Lower lobe of right lung (tissue), 2 donors: ENCODE results near the gene TNFAIP8L3. TPM values are rescaled to one million over a fixed set of nuclear protein-coding genes. Genes with fewer than 3 reads are reported as not detected.

Source experiments
- ATAC-seq, 2 donors: fragments of 200-7000 bp; cut with Tn5 transposase; one replicate each; pipeline ENCODE4 v1.9.1; 2020 to 2022; ENCODE audit warnings: mild to moderate bottlenecking in 2 of 2, moderate library complexity in 2 of 2
- DNase-seq: peaks from one replicate; pipeline ENCODE4 v3.0.0-alpha.2; 2020
- H3K27ac ChIP-seq: fragments of 200-600 bp; one replicate; pipeline ENCODE4 v1.8.0; 2022
- H3K27me3 ChIP-seq: fragments of 200-600 bp; one replicate; pipeline ENCODE4 v1.8.0; 2022; ENCODE audit warnings: low read depth
- H3K36me3 ChIP-seq: fragments of 200-600 bp; one replicate; pipeline ENCODE4 v1.8.0; 2022; ENCODE audit warnings: mild to moderate bottlenecking
- H3K4me1 ChIP-seq: fragments of 200-600 bp; one replicate; pipeline ENCODE4 v1.8.0; 2022
- H3K4me3 ChIP-seq: fragments of 200-600 bp; one replicate; pipeline ENCODE4 v1.8.0; 2022; ENCODE audit warnings: mild to moderate bottlenecking
- H3K9me3 ChIP-seq: fragments of 200-600 bp; one replicate; pipeline ENCODE4 v1.8.0; 2022
- intact Hi-C: fragments of 100-400 bp; cut with DNase I; formaldehyde crosslinking; loops from one replicate; pipeline ENCODE4 v1.11.0; 2022
- total RNA-seq: library from RNA; stranded (reverse); fragmentation: NEBNext Ultra II Directional; extraction: Animal tissue kit (Norgen Biotek cat#: 25700); gene quantifications from one replicate; pipeline ENCODE4 v1.2.1, GENCODE V29; 2021
- TF ChIP-seq, protein P1 (sequence below): fragments of 200-600 bp; IDR thresholded peaks from one replicate; pipeline ENCODE4 v1.8.0; 2022; ENCODE audit warnings: antibody characterized with exemption, mild to moderate bottlenecking
- donor health status: DM: no; HTN: yes; CAD: no; lungs with severe emphysema.

TNFAIP8L3 gene
- total RNA-seq, 1 donor from 2014 or later, result 10.4 TPM

DNA sequence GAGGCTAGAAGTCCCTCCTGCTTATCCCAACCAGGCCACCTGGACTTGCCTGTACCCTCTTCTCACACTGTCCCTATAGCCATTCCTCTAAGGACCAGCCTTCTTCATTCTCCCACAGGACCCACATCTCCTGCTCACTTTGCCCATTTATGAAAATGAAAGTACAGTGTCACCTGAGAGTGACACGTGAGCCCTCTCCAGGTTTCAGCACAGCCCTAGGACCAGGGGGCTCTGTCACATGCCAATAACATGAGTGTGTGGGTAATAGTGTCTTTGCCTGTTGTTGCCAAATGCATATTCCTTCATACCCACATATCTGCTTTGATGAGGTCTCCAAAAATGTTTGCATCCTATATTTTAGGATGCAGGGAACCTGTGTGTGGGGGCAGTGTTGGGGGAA lies 42.3 kb upstream of the TNFAIP8L3 start:
- ATAC-seq (no peak), DNase-seq (no peak)
- intact Hi-C loops, result no loop called here
- H3K27ac ChIP-seq, result no peak overlapping the region
- no peaks in the 10 kb centered on the region for H3K36me3 ChIP-seq
- peaks cover 4% of the 10 kb centered on the region for H3K9me3 ChIP-seq
- H3K4me3 ChIP-seq, result no peak overlapping the region
- no peaks in the 10 kb centered on the region for H3K27me3 ChIP-seq
- TF ChIP-seq, protein P1, sequence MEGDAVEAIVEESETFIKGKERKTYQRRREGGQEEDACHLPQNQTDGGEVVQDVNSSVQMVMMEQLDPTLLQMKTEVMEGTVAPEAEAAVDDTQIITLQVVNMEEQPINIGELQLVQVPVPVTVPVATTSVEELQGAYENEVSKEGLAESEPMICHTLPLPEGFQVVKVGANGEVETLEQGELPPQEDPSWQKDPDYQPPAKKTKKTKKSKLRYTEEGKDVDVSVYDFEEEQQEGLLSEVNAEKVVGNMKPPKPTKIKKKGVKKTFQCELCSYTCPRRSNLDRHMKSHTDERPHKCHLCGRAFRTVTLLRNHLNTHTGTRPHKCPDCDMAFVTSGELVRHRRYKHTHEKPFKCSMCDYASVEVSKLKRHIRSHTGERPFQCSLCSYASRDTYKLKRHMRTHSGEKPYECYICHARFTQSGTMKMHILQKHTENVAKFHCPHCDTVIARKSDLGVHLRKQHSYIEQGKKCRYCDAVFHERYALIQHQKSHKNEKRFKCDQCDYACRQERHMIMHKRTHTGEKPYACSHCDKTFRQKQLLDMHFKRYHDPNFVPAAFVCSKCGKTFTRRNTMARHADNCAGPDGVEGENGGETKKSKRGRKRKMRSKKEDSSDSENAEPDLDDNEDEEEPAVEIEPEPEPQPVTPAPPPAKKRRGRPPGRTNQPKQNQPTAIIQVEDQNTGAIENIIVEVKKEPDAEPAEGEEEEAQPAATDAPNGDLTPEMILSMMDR, result no peak
- no peaks in the 10 kb centered on the region for H3K4me1 ChIP-seq

DNA sequence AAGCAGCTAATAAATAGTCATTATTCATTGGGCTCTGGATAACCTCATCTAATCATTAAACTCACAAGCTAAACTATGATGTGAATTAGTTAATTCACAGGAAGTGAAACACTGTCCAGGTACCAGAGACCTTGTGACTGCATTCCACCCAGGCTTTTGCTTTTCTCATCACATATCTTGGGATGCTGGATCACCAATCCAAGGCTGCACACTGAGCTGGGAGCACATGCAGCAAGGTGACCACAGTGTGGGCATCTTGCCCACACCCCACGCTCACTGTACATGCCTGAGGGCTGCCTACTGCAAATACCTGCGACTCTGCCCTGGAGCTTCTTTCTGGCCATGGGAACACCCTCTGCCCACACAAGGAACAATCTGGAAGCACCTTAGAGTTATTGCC lies 40.6 kb upstream of the TNFAIP8L3 start:
- no peak overlapping the region for H3K27ac ChIP-seq
- H3K4me1 ChIP-seq, result no peaks in the 10 kb centered on the region
- peaks cover 1% of the 10 kb centered on the region for H3K9me3 ChIP-seq
- intact Hi-C loops, result no loop called here
- no peaks in the 10 kb centered on the region for H3K27me3 ChIP-seq
- H3K36me3 ChIP-seq, result no peaks in the 10 kb centered on the region
- TF ChIP-seq, protein P1, result no peak
- DNase-seq, result no peak
- ATAC-seq, result no peak
- H3K4me3 ChIP-seq, result no peak overlapping the region

DNA sequence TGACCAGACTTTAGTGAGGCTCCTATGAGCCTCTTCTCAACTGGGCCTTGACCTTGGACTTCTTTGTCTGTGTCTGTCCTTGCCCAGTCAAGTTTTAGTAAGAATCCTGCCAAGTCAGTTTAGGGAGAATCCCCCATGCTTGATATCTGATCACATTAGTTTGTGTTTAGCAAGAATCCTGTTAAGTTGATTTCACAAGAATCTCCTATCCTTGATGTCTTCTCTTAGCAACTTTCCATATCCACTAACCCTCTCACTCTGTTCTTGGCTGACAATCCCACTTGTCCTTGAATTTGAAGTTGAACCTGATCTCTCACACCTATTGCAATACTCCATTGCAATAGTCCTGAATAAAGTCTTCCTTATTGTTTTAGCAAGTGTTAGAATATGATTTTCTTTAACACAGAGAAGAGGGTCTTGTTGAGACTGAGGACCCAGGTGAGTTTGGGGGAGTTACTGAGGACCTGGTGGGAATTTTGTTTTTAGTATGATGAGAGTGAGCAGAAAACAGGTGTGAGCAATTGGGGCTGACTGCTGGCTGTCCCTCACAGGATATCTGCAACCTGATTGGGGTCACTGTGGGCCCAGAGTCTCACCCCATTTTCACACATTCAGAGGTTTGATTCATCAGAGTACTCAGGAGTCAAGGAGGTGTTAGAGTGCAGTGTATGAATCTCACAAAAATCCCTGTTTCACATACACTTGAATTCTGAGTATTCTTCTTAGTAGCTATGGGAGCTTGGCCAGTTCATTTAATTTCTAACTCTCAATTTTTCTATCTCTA lies 39.9 kb upstream of the TNFAIP8L3 start:
- ATAC-seq, result no peak
- H3K9me3 ChIP-seq, result no peaks in the 10 kb centered on the region
- H3K36me3 ChIP-seq, result no peaks in the 10 kb centered on the region
- H3K4me1 ChIP-seq, result no peaks in the 10 kb centered on the region
- TF ChIP-seq, protein P1, result no peak
- no peak overlapping the region for H3K4me3 ChIP-seq
- H3K27me3 ChIP-seq, result no peaks in the 10 kb centered on the region
- intact Hi-C loops, result no loop called here
- DNase-seq, result no peak
- H3K27ac ChIP-seq, result no peak overlapping the region

DNA sequence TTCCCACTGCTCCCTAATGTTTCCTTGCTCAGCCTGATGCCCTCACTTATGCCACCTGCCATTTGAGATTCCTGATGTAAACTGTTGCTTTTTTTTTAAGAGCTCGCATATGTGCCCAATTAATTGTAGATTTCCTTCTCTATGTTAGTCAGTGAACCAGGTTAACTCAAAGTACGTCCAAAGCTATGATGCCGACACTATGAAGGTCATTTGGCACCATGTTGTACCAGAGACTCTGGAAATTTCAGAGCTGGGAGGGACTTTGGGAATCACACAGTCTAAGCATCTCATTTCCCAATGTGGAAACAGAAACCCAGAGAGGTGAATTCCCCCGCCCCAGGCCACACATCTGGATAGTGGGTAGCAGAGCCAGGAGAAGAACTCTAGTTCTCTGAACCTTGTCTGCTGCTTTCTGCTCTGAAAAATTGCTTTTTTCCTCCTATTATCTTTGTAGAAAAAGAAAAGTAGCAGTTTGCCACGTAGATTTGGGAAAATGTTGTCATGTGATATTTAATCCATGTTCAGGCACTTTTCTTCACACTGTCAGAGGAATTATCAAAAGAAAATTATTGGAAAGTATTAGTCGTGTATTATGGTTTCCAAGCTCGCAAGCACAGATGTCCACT lies 38.5 kb upstream of the TNFAIP8L3 start:
- no peaks in the 10 kb centered on the region for H3K27me3 ChIP-seq
- no peaks in the 10 kb centered on the region for H3K36me3 ChIP-seq
- TF ChIP-seq, protein P1, result no peak
- DNase-seq (no peak), ATAC-seq (no peak)
- H3K4me1 ChIP-seq, result no peaks in the 10 kb centered on the region
- no peaks in the 10 kb centered on the region for H3K9me3 ChIP-seq
- H3K4me3 ChIP-seq, result no peak overlapping the region
- H3K27ac ChIP-seq, result no peak overlapping the region
- intact Hi-C loops, result no loop called here

DNA sequence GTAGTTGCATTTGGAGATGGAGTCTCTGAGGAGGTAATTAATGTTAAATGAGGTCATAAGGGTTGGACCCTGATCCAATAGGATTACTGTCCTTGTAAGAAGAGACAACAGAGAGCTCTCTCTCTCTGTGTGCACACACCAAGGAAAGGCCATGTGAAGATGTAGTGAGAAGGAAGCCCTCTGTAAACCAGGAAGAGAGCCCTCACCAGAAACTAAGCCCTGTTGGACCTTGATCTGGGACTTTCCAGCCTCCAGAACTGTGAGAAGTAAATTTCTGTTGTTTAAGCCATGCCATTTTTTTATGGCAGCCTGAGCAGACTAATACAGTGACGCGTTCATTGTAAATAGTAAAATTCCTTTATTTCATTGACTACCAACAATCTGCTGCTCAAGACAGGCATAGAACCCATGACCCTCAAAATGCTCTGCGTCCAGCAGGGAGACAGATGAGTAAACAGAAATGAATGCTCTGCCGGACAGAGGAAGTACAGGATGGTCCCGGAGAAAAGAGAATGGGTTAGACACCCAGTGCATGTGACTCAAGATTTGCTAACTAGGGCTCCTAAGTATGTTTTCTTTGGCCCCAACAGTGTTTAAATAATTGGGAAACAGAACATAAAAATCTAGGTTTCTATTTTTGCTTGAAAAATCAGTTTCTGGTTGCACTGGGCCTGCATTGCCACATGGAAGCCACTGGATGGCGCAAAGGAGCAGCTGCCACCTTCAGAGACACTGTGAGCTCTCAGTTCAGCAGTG lies 37.9 kb upstream of the TNFAIP8L3 start:
- H3K36me3 ChIP-seq, result no peaks in the 10 kb centered on the region
- ATAC-seq (peak; percentile 57 to 75), DNase-seq (no peak)
- no peak overlapping the region for H3K27ac ChIP-seq
- H3K4me3 ChIP-seq, result no peak overlapping the region
- H3K4me1 ChIP-seq, result no peaks in the 10 kb centered on the region
- intact Hi-C loops, result no loop called here
- TF ChIP-seq, protein P1, result peak; percentile 73
- no peaks in the 10 kb centered on the region for H3K27me3 ChIP-seq
- no peaks in the 10 kb centered on the region for H3K9me3 ChIP-seq
